Lower leg skin (tissue), 3 donors: ENCODE measurements around the gene ARHGEF10L.

Experiments
- POLR2A ChIP-seq, 2 donors: fragments of 450-650 bp; IDR thresholded peaks; one replicate each; pipeline ENCODE4 v1.6.1; 2016 to 2017; ENCODE audit warnings: antibody characterized with exemption in 2 of 2, mild to moderate bottlenecking in 1 of 2, moderate library complexity in 1 of 2
- TF ChIP-seq, protein P1 (sequence below), 3 donors: fragments of 450-650 bp; IDR thresholded peaks; one replicate each; pipeline ENCODE4 v1.5.1; 2016; ENCODE audit warnings: antibody characterized with exemption in 3 of 3, mild to moderate bottlenecking in 3 of 3, moderate library complexity in 2 of 3

DNA sequence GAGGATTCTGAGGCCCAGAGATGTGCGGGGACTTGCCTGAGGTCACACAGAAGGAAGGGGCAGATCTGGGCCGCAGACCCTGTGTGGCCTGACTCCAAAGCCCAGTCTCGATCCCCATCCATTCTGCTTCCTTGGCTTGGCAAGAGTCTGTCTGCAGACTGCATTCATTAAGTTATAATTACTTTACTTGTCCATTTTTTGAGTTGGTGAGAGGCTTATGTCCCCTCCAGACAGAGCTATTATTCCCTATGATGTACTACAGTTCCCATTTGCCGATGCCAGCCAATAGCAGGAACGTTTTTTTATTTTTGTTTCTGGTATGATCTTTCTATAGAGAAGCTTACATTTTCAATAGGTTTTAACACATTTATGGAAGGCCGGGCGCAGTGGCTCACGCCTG lies 101.5 kb downstream of the ARHGEF10L start:
- TF ChIP-seq, protein P1, sequence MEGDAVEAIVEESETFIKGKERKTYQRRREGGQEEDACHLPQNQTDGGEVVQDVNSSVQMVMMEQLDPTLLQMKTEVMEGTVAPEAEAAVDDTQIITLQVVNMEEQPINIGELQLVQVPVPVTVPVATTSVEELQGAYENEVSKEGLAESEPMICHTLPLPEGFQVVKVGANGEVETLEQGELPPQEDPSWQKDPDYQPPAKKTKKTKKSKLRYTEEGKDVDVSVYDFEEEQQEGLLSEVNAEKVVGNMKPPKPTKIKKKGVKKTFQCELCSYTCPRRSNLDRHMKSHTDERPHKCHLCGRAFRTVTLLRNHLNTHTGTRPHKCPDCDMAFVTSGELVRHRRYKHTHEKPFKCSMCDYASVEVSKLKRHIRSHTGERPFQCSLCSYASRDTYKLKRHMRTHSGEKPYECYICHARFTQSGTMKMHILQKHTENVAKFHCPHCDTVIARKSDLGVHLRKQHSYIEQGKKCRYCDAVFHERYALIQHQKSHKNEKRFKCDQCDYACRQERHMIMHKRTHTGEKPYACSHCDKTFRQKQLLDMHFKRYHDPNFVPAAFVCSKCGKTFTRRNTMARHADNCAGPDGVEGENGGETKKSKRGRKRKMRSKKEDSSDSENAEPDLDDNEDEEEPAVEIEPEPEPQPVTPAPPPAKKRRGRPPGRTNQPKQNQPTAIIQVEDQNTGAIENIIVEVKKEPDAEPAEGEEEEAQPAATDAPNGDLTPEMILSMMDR (IDR thresholded peaks at IDR 0.05), result no peak
- TF ChIP-seq POLR2A (IDR thresholded peaks at IDR 0.05), result no peak
